B cell (primary cell): Measurements from ENCODE around the gene PRAMEF12.

Experiments used
- CTCF ChIP-seq: fragments of 200-600 bp; IDR thresholded peaks from one replicate; pipeline ENCODE4 v1.8.0; 2022; ENCODE audit warnings: antibody characterized with exemption, mild to moderate bottlenecking
- EZH2 ChIP-seq: IDR thresholded peaks from 2 replicates; pipeline ENCODE4 v1.6.1; 2012; ENCODE audit warnings: borderline replicate concordance, low read depth, mild to moderate bottlenecking, moderate library complexity, low read length; ENCODE audit not compliant: insufficient read depth, poor library complexity, severe bottlenecking

DNA sequence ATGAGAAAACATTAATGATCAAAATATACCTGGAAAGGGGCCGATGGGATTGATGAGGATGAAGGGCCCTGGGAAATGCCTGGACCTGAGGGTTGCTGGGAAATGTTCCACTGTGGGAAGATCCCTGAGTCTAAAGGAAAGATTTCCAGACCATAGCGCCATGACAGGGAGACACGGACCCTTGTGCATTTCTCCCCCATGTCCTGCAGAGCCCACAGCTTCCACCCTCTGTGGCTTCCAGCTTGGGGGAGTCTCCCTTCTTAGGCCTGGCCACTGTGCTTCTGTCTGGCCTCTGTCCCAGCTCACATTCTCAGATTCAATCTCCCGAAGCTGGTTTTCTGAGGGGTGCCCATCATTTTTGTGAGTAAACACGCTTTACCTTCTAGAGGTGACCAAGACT, 1.0 kb upstream of the PRAMEF12 start:
- no peak for TF ChIP-seq CTCF
- TF ChIP-seq EZH2 = no peak
